Nephron progenitor cell (in vitro differentiated cells): Measurements from ENCODE around the gene AMMECR1.

Experiments used
- DNase-seq: peaks from one replicate; pipeline ENCODE4 v3.0.0; 2021
- H3K27ac Mint-ChIP-seq: 2 replicates; pipeline ENCODE4 v1.8.0; 2021; ENCODE audit warnings: mild to moderate bottlenecking, moderate library complexity, mixed read lengths
- H3K27me3 Mint-ChIP-seq: 2 replicates; pipeline ENCODE4 v1.8.0; 2021; ENCODE audit warnings: mild to moderate bottlenecking, low read depth, mixed read lengths; ENCODE audit not compliant: poor library complexity
- H3K36me3 Mint-ChIP-seq: 2 replicates; pipeline ENCODE4 v1.8.0; 2021; ENCODE audit warnings: low read depth, mixed read lengths
- H3K4me1 Mint-ChIP-seq: 2 replicates; pipeline ENCODE4 v1.8.0; 2021; ENCODE audit warnings: mixed read lengths
- H3K4me3 Mint-ChIP-seq: 2 replicates; pipeline ENCODE4 v1.8.0; 2021; ENCODE audit warnings: mild to moderate bottlenecking, moderate library complexity, mixed read lengths
- H3K9me3 Mint-ChIP-seq: 2 replicates; pipeline ENCODE4 v1.8.0; 2021; ENCODE audit warnings: mild to moderate bottlenecking, moderate library complexity, mixed read lengths
- TF ChIP-seq, protein P1 (sequence below): fragments of 200-600 bp; sonication (generic); IDR thresholded peaks from 2 replicates; pipeline ENCODE4 v1.5.0; 2021; ENCODE audit warnings: antibody characterized with exemption

AMMECR1 gene

DNA sequence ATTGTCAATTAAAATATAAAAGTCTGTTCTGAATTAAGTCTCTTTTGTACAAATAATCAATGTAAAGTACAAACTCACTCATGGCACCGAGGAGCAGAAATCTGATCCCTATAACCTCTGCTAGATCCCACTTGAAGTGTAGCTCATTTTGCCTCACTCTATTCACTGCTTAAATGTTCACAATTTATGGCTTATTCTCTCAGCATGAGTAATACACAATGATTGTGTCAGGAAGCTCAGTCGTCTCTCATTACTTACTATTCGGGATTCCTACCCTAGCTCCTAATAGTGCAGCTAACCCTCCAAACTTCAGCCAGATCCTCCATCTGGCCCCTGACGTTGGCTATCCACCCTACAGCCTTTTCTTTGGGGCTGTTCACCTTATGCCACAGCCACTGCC is 4.7 kb upstream of the AMMECR1 start:
- peaks cover 10% of the 10 kb centered on the region for H3K4me1 Mint-ChIP-seq
- H3K27me3 Mint-ChIP-seq = peaks cover 29% of the 10 kb centered on the region

DNA sequence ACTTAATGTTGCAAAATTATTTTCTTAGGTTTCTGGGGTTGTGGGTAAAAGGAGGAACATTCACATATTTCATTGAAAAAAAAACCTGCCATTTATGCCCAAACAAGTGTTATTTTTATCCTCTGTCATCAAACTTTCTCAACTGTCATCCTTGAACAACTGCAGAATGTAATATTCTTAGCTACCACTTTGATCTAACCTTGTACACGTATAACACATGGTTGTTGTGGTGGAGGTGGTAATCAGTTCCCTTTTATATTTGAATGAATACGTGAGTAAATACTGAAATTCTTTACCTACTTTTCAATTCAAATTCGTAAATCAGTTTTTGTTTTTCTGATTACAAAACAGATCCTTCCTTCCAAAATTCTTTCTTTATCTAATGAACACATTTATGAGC is 3.8 kb upstream of the AMMECR1 start:
- H3K4me3 Mint-ChIP-seq = no peak overlapping the region
- DNase-seq = no peak
- peaks cover 9% of the 10 kb centered on the region for H3K9me3 Mint-ChIP-seq
- H3K36me3 Mint-ChIP-seq = no peaks in the 10 kb centered on the region
- no peak overlapping the region for H3K27ac Mint-ChIP-seq
- H3K4me1 Mint-ChIP-seq = peaks cover 12% of the 10 kb centered on the region
- TF ChIP-seq, protein P1, sequence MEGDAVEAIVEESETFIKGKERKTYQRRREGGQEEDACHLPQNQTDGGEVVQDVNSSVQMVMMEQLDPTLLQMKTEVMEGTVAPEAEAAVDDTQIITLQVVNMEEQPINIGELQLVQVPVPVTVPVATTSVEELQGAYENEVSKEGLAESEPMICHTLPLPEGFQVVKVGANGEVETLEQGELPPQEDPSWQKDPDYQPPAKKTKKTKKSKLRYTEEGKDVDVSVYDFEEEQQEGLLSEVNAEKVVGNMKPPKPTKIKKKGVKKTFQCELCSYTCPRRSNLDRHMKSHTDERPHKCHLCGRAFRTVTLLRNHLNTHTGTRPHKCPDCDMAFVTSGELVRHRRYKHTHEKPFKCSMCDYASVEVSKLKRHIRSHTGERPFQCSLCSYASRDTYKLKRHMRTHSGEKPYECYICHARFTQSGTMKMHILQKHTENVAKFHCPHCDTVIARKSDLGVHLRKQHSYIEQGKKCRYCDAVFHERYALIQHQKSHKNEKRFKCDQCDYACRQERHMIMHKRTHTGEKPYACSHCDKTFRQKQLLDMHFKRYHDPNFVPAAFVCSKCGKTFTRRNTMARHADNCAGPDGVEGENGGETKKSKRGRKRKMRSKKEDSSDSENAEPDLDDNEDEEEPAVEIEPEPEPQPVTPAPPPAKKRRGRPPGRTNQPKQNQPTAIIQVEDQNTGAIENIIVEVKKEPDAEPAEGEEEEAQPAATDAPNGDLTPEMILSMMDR = no peak
- H3K27me3 Mint-ChIP-seq = peaks cover 32% of the 10 kb centered on the region

More for the DNA sequence above, 4.7 kb upstream of the AMMECR1 start:
- DNase-seq = no peak
- H3K36me3 Mint-ChIP-seq = no peaks in the 10 kb centered on the region
- TF ChIP-seq, protein P1 = no peak
- no peak overlapping the region for H3K27ac Mint-ChIP-seq
- no peak overlapping the region for H3K4me3 Mint-ChIP-seq
- H3K9me3 Mint-ChIP-seq = peaks cover 9% of the 10 kb centered on the region

DNA sequence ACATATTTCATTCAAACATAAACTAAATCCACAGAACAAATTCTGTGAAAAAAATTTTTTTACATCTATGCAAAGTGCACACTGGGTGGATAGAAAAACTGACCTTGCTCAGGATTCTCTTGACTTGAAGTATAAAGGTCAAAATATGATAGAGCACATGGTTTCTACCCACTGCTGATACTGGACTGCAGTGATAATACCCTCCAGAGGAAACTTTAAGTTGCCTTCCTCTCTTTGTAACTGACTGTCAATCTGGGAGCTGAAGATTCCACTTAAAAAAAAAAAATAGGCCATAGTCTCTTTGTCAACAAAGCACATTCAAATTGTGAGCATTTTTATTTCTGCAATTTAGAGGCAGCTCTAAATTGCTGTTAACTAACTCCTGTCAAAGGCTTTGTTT is 3.2 kb upstream of the AMMECR1 start:
- Mint-ChIP-seq H3K36me3 (no peaks in the 10 kb centered on the region), H3K4me3 (no peak overlapping the region), H3K4me1 (peaks cover 18% of the 10 kb centered on the region), H3K9me3 (peaks cover 9% of the 10 kb centered on the region), H3K27me3 (peaks cover 32% of the 10 kb centered on the region), H3K27ac (no peak overlapping the region)
- TF ChIP-seq, protein P1 = no peak
- DNase-seq = no peak

DNA sequence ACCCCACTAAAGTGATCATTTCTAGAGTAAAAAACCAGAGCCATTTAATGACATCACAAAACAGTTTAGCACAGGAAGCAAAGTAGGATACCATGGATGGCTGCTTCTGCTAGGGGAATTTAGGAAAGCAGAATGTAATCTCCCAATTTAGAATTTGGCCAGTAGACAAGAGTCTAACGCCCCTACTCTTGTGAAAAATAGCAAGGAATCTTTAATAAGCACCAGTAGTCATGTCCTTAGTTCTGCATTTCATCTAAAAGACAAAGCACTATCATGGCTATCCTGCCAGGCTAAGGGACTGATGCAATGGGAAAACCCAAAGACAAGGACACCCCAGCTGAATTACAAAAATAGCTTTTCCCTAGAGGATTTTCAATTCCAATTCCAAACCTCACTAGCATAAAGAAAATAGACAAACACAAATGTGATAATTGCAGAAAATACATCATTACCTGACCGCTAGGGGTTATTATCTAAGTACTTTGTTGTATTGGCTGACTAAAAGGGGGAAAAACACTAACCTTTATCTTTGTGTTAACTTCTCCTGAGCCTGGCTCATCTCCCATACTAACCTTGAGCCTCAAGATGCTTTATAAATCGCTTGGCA is 2.6 kb upstream of the AMMECR1 start:
- Mint-ChIP-seq H3K9me3 (peaks cover 3% of the 10 kb centered on the region), H3K4me1 (peaks cover 24% of the 10 kb centered on the region), H3K4me3 (no peak overlapping the region)

DNA sequence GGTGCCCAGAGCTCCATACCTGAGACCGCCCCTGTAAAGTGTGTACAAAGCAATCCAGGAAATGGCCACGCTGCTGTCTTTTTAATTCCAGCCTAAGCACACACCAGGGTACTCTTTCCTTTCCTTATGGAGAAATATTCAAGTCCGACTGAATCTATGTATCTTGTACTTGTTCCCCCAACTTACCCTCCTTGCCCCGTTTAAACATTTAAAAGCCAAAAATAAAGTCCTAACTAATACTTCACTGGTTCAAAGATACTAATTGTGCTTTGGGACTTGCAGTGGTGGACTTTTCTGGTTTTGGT is 731 bp upstream of the AMMECR1 start:
- no peaks in the 10 kb centered on the region for H3K36me3 Mint-ChIP-seq
- H3K27ac Mint-ChIP-seq = no peak overlapping the region
- H3K4me3 Mint-ChIP-seq = peak overlapping the region; percentile 93
- TF ChIP-seq, protein P1 = no peak
- H3K27me3 Mint-ChIP-seq = peaks cover 29% of the 10 kb centered on the region
- no peak for DNase-seq
- peaks cover 29% of the 10 kb centered on the region for H3K4me1 Mint-ChIP-seq
- no peaks in the 10 kb centered on the region for H3K9me3 Mint-ChIP-seq

More for the DNA sequence above, 2.6 kb upstream of the AMMECR1 start:
- peaks cover 29% of the 10 kb centered on the region for H3K27me3 Mint-ChIP-seq
- no peaks in the 10 kb centered on the region for H3K36me3 Mint-ChIP-seq
- TF ChIP-seq, protein P1 = no peak
- DNase-seq = no peak
- no peak overlapping the region for H3K27ac Mint-ChIP-seq

DNA sequence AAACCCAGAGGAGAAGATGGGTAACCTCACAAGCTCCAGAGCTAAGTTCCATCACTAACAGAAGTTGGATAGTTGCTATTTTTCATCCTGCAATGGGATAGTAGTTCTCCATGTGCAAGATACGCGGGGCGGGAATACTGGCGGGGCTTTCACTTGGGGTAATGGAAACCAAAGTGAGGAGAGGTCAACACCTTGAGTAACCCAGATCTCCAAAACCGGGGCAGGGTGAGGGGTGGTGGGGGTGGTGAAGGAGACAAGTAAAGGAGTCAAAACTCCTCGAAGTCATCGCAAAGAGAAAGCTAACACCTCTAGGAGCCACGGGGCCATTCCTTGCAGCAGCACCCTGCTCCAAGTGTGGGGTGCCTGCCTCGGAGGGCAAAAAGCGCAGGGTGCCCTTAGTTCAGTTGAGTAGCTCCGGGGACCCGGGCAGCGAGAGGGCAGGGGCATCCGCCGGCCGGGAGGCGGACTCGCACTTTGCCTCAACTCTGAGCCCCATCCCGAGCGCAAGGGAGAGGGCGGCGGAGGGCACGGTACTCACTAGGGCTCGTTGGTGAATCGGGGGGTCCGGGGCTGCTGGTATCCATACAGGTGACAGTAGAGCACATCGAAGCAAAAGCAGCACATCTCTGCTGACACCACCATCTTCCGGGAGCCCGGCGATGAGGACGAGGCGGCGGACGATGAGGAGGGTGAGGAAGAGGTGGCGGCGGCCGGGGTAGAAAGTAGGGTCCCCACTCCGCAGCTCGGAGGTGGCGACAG is 645 bp downstream of the AMMECR1 start:
- no peaks in the 10 kb centered on the region for H3K36me3 Mint-ChIP-seq
- peaks cover 29% of the 10 kb centered on the region for H3K27me3 Mint-ChIP-seq
- peaks cover 32% of the 10 kb centered on the region for H3K4me1 Mint-ChIP-seq
- H3K4me3 Mint-ChIP-seq = peak overlapping the region; percentile 93
- peak overlapping the region; percentile 14 for H3K27ac Mint-ChIP-seq
- no peaks in the 10 kb centered on the region for H3K9me3 Mint-ChIP-seq
- TF ChIP-seq, protein P1 = no peak
- DNase-seq = peak; percentile 53
